A549 (cell line): Measurements from ENCODE around the gene CARD19. TPM values are rescaled to one million over a fixed set of nuclear protein-coding genes. Genes with fewer than 3 reads are reported as not detected.

Experiments used
- ATAC-seq, 2 experiments: fragments of 200-7000 bp in 1 of 2; fragments of >200 bp in 1 of 2; cut with Nextera tagmentation in 1 of 2; cut with Tn5 transposase in 1 of 2; 3 replicates each; pipeline versions ENCODE4 v1.8.0 to v1.9.1; 2018 to 2020; ENCODE audit warnings: mild to moderate bottlenecking in 1 of 2, moderate library complexity in 1 of 2
- CTCF ChIA-PET: fragments of 300-600 bp; sonication (Branson Sonifier 250); formaldehyde crosslinking; extraction: SDS; loops from one replicate; lab custom pipeline; 2021; ENCODE audit warnings: antibody characterized with exemption, inconsistent platforms; lab: Yijun Ruan, JAX
- POLR2A ChIA-PET: fragments of 350-600 bp; formaldehyde crosslinking; extraction: SDS; loops from one replicate; lab custom pipeline; 2021; ENCODE audit warnings: antibody characterized with exemption, inconsistent platforms; lab: Yijun Ruan, JAX
- DNase-seq, 2 experiments: peaks; one replicate each; pipeline versions ENCODE4 v3.0.0 to v3.0.0-alpha.2; 2011 to 2016; ENCODE audit warnings: low read depth in 1 of 2, low spot score in 1 of 2
- FAIRE-seq: peaks from 2 replicates; lab custom pipeline; 2011; peaks lifted over from hg19 to GRCh38; lab: Jason Lieb, UNC
- H3K27ac ChIP-seq, 2 experiments: fragments of >200 bp; sonication (Bioruptor Twin); formaldehyde crosslinking; 3 replicates each; pipeline ENCODE4 v1.5.1; 2016 to 2017
- H3K4me1 ChIP-seq: fragments of >200 bp; sonication (Bioruptor Twin); formaldehyde crosslinking; 3 replicates; pipeline ENCODE4 v1.6.1; 2016
- H3K4me2 ChIP-seq: fragments of >200 bp; sonication (Bioruptor Twin); formaldehyde crosslinking; 3 replicates; pipeline ENCODE4 v1.6.1; 2016
- H3K4me3 ChIP-seq: fragments of >200 bp; sonication (Bioruptor Twin); formaldehyde crosslinking; 3 replicates; pipeline ENCODE4 v1.5.1; 2016
- H3K9me3 ChIP-seq: fragments of >200 bp; sonication (Bioruptor Twin); formaldehyde crosslinking; 3 replicates; pipeline ENCODE4 v1.6.1; 2016
- CBX2 ChIP-seq: fragments of 200-600 bp; sonication (generic); IDR thresholded peaks from 2 replicates; pipeline ENCODE4 v1.6.1; 2016; ENCODE audit warnings: low read depth, mild to moderate bottlenecking, borderline replicate concordance
- CBX8 ChIP-seq: fragments of 200-600 bp; sonication (generic); IDR thresholded peaks from 2 replicates; pipeline ENCODE4 v1.6.1; 2016
- CHD2 ChIP-seq: fragments of 150-350 bp; IDR thresholded peaks from 2 replicates; pipeline ENCODE4 v1.6.1; 2014; ENCODE audit warnings: low read length; ENCODE audit not compliant: partially characterized antibody
- EHF ChIP-seq: fragments of 250-450 bp; sonication (Bioruptor Pico); IDR thresholded peaks from 2 replicates; pipeline ENCODE4 v1.5.0; 2020; ENCODE audit warnings: mild to moderate bottlenecking
- FOSB ChIP-seq: fragments of 250-450 bp; sonication (Bioruptor Pico); IDR thresholded peaks from 2 replicates; pipeline ENCODE4 v1.5.0; 2020; ENCODE audit warnings: mild to moderate bottlenecking, moderate library complexity
- FOXS1 ChIP-seq: fragments of 250-450 bp; sonication (Bioruptor Pico); IDR thresholded peaks from 2 replicates; pipeline ENCODE4 v1.5.0; 2020; ENCODE audit warnings: mild to moderate bottlenecking, moderate library complexity
- GATA3 ChIP-seq: IDR thresholded peaks from 2 replicates; pipeline ENCODE4 v1.6.1; 2012; ENCODE audit warnings: borderline replicate concordance
- HES2 ChIP-seq: fragments of >200 bp; sonication (Bioruptor Twin); formaldehyde crosslinking; IDR thresholded peaks from 2 replicates; pipeline ENCODE4 v1.6.1; 2016
- HEYL ChIP-seq: fragments of 250-450 bp; sonication (Bioruptor Pico); IDR thresholded peaks from 2 replicates; pipeline ENCODE4 v1.8.0; 2021; ENCODE audit warnings: mild to moderate bottlenecking, moderate library complexity
- JUNB ChIP-seq: fragments of >200 bp; sonication (Bioruptor Twin); formaldehyde crosslinking; IDR thresholded peaks from 2 replicates; pipeline ENCODE4 v1.6.1; 2016
- KDM5A ChIP-seq: fragments of 200-600 bp; sonication (generic); IDR thresholded peaks from 2 replicates; pipeline ENCODE4 v1.6.1; 2016; ENCODE audit warnings: antibody characterized with exemption, mild to moderate bottlenecking
- MAFK ChIP-seq: fragments of 450-650 bp; IDR thresholded peaks from 2 replicates; pipeline ENCODE4 v1.6.1; 2014; ENCODE audit not compliant: partially characterized antibody
- MAZ ChIP-seq: fragments of 150-350 bp; IDR thresholded peaks from 2 replicates; pipeline ENCODE4 v1.6.1; 2014; ENCODE audit warnings: antibody characterized with exemption, low read depth, low read length, borderline replicate concordance
- PHF8 ChIP-seq: fragments of 200-600 bp; sonication (generic); IDR thresholded peaks from 2 replicates; pipeline ENCODE4 v1.6.1; 2016; ENCODE audit warnings: low read depth, mild to moderate bottlenecking, antibody characterized with exemption, moderate library complexity, borderline replicate concordance
- POLR2A ChIP-seq: IDR thresholded peaks from 2 replicates; pipeline ENCODE4 v1.6.1; 2012; ENCODE audit warnings: mild to moderate bottlenecking, low read length
- SMC3 ChIP-seq: fragments of >200 bp; sonication (Bioruptor Twin); formaldehyde crosslinking; IDR thresholded peaks from 3 replicates; pipeline ENCODE4 v1.6.1; 2018; ENCODE audit warnings: inconsistent platforms
- SREBF2 ChIP-seq: fragments of 450-650 bp; IDR thresholded peaks from 2 replicates; pipeline ENCODE4 v1.6.1; 2014; ENCODE audit warnings: mild to moderate bottlenecking, moderate library complexity
- ZNF302 ChIP-seq: fragments of 250-450 bp; sonication (Bioruptor Pico); IDR thresholded peaks from 2 replicates; pipeline ENCODE4 v1.9.0; 2021; ENCODE audit warnings: inconsistent platforms, mild to moderate bottlenecking, moderate library complexity
- WGBS: methylation state at CpG from one replicate; pipeline ENCODE4 v1.1.6; 2017; ENCODE audit errors: missing lambda C conversion rate; 5-methylcytosine and 5-hydroxymethylcytosine counted together
- polyA plus RNA-seq, 4 experiments: library from polyadenylated mRNA; depleted of rRNA in 3 of 4; stranded (reverse); fragments of >200 nt; fragmentation: RNase III in 1 of 4; extraction: RNeasy Plus Mini Kit Qiagen cat#74134 plus additional on column Dnase treatment in 1 of 4; gene quantifications; 2 replicates in 3 of 4; 3 replicates in 1 of 4; pipeline ENCODE4 v1.2.3, GENCODE V29; 2011 to 2017
- TF ChIP-seq, protein P1 (sequence below): fragments of 250-450 bp; sonication (Bioruptor Pico); IDR thresholded peaks from 2 replicates; pipeline ENCODE4 v1.5.0; 2020; ENCODE audit warnings: low read depth, mild to moderate bottlenecking, moderate library complexity
- TF ChIP-seq, protein P2 (sequence below): fragments of 250-450 bp; sonication (Bioruptor Pico); IDR thresholded peaks from 2 replicates; pipeline ENCODE4 v1.5.0; 2021; ENCODE audit warnings: mild to moderate bottlenecking, moderate library complexity, borderline replicate concordance
- TF ChIP-seq, protein P3 (sequence below): fragments of 200-600 bp; sonication (generic); IDR thresholded peaks from 2 replicates; pipeline ENCODE4 v1.6.1; 2016; ENCODE audit warnings: antibody characterized with exemption, mild to moderate bottlenecking, moderate library complexity

The CARD19 gene
- polyA plus RNA-seq, 2 of the 4 experiments (the other 2 are of a cell fraction) = 27.6 to 30.3 TPM

DNA sequence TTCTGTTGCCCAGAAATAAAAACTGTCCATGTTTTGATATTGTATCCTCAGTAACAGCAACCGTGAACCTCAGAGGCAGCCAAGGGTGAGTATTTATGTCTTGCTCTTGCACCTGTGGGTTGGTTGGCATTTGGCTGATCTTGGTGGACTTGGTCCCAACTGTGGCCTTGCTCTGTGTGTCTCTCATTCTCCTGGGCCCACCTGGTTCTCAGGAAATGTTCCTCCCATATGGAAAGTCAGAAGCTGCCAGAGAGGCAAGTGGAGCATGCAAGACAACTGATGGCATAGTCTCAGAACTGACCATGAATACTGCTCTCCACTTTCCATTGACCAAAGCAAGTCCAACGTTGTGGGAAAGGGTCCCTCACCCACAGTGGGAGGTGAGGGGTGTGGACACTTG lies 51.6 kb downstream of the CARD19 start:
- TF ChIP-seq CHD2 (no peak), SREBF2 (no peak), FOSB (no peak), CBX8 (no peak), HEYL (no peak), ZNF302 (CRISPR knock-in tag) (no peak), MAZ (no peak), JUNB (no peak), POLR2A (no peak), KDM5A (no peak), GATA3 (no peak), FOXS1 (CRISPR knock-in tag) (no peak), HES2 (no peak), CBX2 (no peak), SMC3 (no peak), PHF8 (no peak), MAFK (no peak)
- TF ChIP-seq, protein P1, sequence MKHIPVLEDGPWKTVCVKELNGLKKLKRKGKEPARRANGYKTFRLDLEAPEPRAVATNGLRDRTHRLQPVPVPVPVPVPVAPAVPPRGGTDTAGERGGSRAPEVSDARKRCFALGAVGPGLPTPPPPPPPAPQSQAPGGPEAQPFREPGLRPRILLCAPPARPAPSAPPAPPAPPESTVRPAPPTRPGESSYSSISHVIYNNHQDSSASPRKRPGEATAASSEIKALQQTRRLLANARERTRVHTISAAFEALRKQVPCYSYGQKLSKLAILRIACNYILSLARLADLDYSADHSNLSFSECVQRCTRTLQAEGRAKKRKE (CRISPR knock-in tag) = no peak
- TF ChIP-seq, protein P2, sequence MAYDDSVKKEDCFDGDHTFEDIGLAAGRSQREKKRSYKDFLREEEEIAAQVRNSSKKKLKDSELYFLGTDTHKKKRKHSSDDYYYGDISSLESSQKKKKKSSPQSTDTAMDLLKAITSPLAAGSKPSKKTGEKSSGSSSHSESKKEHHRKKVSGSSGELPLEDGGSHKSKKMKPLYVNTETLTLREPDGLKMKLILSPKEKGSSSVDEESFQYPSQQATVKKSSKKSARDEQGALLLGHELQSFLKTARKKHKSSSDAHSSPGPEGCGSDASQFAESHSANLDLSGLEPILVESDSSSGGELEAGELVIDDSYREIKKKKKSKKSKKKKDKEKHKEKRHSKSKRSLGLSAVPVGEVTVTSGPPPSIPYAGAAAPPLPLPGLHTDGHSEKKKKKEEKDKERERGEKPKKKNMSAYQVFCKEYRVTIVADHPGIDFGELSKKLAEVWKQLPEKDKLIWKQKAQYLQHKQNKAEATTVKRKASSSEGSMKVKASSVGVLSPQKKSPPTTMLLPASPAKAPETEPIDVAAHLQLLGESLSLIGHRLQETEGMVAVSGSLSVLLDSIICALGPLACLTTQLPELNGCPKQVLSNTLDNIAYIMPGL (CRISPR knock-in tag) = no peak
- TF ChIP-seq, protein P3, sequence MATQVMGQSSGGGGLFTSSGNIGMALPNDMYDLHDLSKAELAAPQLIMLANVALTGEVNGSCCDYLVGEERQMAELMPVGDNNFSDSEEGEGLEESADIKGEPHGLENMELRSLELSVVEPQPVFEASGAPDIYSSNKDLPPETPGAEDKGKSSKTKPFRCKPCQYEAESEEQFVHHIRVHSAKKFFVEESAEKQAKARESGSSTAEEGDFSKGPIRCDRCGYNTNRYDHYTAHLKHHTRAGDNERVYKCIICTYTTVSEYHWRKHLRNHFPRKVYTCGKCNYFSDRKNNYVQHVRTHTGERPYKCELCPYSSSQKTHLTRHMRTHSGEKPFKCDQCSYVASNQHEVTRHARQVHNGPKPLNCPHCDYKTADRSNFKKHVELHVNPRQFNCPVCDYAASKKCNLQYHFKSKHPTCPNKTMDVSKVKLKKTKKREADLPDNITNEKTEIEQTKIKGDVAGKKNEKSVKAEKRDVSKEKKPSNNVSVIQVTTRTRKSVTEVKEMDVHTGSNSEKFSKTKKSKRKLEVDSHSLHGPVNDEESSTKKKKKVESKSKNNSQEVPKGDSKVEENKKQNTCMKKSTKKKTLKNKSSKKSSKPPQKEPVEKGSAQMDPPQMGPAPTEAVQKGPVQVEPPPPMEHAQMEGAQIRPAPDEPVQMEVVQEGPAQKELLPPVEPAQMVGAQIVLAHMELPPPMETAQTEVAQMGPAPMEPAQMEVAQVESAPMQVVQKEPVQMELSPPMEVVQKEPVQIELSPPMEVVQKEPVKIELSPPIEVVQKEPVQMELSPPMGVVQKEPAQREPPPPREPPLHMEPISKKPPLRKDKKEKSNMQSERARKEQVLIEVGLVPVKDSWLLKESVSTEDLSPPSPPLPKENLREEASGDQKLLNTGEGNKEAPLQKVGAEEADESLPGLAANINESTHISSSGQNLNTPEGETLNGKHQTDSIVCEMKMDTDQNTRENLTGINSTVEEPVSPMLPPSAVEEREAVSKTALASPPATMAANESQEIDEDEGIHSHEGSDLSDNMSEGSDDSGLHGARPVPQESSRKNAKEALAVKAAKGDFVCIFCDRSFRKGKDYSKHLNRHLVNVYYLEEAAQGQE = no peak
- TF ChIP-seq, all 56 proteins: peak for 0
- H3K4me3 ChIP-seq = no peak overlapping the region
- ATAC-seq (no peak), DNase-seq (no peak), FAIRE-seq (no peak)
- no peak overlapping the region for H3K4me2 ChIP-seq
- CTCF ChIA-PET = no interaction called here
- POLR2A ChIA-PET = no interaction called here
- WGBS = 47% methylated on average over 2 of the region's 2 CpGs
- no peaks in the 10 kb centered on the region for H3K9me3 ChIP-seq
- H3K27ac ChIP-seq = no peak overlapping the region
- no peaks in the 10 kb centered on the region for H3K4me1 ChIP-seq

GRCh38 chr9:93148721-93149120 lies 52.7 kb downstream of the CARD19 start:
- WGBS = 54% methylated on average over 2 of the region's 2 CpGs
- POLR2A ChIA-PET = no interaction called here
- no peak overlapping the region for H3K27ac ChIP-seq

More at GRCh38 chr9:93148721-93149120, 52.7 kb downstream of the CARD19 start:
- Histone ChIP-seq H3K4me2 (no peak overlapping the region), H3K4me3 (no peak overlapping the region), H3K9me3 (no peaks in the 10 kb centered on the region), H3K4me1 (no peaks in the 10 kb centered on the region)
- FAIRE-seq (no peak), DNase-seq (no peak), ATAC-seq (no peak)
- no peak for TF ChIP-seq EHF (CRISPR knock-in tag)
- no peak for TF ChIP-seq HES2
- CTCF ChIA-PET = no interaction called here
